Measurements from ENCODE around the gene TARS1. TPM values are rescaled to one million over a fixed set of nuclear protein-coding genes. Genes with fewer than 3 reads are reported as not detected.
"Not testable (repeated sequence)": the region's sequence is repeated elsewhere in the genome, so short reads cannot be mapped to it uniquely, and the experiment has no call there.

TARS1 gene
- total RNA-seq, 2 experiments from 2014 or later: 240 to 248 TPM

DNA sequence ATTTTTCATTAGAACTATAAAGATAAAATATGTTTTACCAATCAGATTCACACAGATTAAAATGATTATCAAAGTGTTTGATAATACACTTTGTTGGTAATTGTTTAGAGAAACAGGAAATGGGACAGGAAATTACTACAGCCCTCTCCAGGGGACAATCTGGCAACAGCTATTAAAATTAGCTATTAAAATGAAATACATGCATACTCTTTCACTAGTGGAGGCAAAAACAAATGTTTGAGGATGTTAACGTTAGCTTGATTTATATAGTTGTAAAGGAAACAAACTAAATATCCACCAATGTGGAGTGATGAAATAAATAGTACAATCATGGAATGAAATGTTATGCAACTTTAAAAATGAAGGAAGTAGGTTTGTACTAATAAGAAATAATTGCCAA lies 53.7 kb downstream of the TARS1 start:
- H3K27me3 Mint-ChIP-seq: no peaks in the 10 kb centered on the region
- CTCF ChIA-PET: no interaction called here
- POLR2A ChIA-PET: no interaction called here
- H3K9me3 Mint-ChIP-seq: no peaks in the 10 kb centered on the region
- no peak overlapping the region for H3K4me3 Mint-ChIP-seq
- DNase-seq: no peak
- H3K36me3 Mint-ChIP-seq: no peaks in the 10 kb centered on the region
- H3K4me1 Mint-ChIP-seq (ENCODE audit: low read depth): peaks cover 2% of the 10 kb centered on the region
- H3K27ac Mint-ChIP-seq: no peak overlapping the region
- intact Hi-C loops (cut with micrococcal nuclease): no loop called here

GRCh38 chr5:33501260-33501659 lies 60.5 kb downstream of the TARS1 start:
- intact Hi-C loops (cut with micrococcal nuclease): no loop called here
- Mint-ChIP-seq H3K4me3 (no peak overlapping the region), H3K27me3 (no peaks in the 10 kb centered on the region), H3K4me1 (ENCODE audit: low read depth) (no peaks in the 10 kb centered on the region), H3K27ac (no peak overlapping the region), H3K36me3 (no peaks in the 10 kb centered on the region), H3K9me3 (no peaks in the 10 kb centered on the region)
- DNase-seq: no peak
- CTCF ChIA-PET: interaction anchor here (1.0 kb wide), 1 partner anchor 197 kb away, joined by 4 read pairs; no protein-coding TSS in a partner anchor
- POLR2A ChIA-PET: no interaction called here

DNA sequence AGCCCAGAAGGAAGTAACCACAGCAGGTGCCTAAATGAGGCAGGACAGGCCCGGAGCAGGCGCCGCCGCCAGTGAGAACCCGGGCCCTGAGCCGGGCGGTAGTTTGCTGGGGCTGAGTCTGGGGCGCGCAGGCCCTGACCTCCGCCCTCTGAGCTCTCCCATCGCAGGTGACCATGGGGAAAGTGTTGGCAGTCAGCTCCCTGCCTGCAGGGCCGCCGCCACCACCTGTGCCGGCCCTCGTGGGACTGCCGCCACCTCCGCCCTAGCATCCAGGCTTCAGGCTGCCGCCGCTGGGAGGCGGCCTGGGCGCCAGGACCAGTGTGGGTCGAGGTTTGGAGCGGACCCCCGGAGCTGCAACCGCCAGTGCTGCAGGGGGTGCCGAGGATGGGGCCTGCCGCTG lies 61.1 kb downstream of the TARS1 start:
- intact Hi-C loops (cut with micrococcal nuclease): no loop called here
- ChIA-PET POLR2A (no interaction called here), CTCF (no interaction called here)
- H3K27ac Mint-ChIP-seq: no peak overlapping the region
- no peaks in the 10 kb centered on the region for H3K36me3 Mint-ChIP-seq
- DNase-seq: no peak
- no peaks in the 10 kb centered on the region for H3K4me1 Mint-ChIP-seq (ENCODE audit: low read depth)
- no peaks in the 10 kb centered on the region for H3K27me3 Mint-ChIP-seq
- no peaks in the 10 kb centered on the region for H3K9me3 Mint-ChIP-seq
- H3K4me3 Mint-ChIP-seq: no peak overlapping the region

DNA sequence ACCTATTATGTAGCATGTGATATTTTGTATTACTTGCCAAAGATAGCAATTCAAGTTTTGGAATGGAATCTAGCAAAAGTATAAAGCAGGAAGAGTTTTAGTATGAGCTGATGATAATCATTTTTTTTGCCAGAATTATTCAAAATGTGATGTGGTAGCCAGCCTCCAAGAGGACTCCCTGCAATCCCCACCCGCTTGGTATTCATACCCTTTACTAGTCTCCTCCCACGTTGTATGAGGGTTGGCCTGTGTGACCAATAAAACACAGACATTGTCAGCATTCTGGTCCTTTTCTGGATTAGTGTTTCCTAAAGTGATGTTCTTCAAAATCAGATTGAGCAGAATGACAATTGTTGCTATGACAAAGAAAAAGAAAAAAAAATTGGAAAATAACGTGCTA lies 63.8 kb downstream of the TARS1 start:
- Mint-ChIP-seq H3K27me3 (no peaks in the 10 kb centered on the region), H3K27ac (no peak overlapping the region), H3K9me3 (no peaks in the 10 kb centered on the region), H3K36me3 (no peaks in the 10 kb centered on the region), H3K4me3 (no peak overlapping the region), H3K4me1 (ENCODE audit: low read depth) (no peaks in the 10 kb centered on the region)
- DNase-seq: no peak
- intact Hi-C loops (cut with micrococcal nuclease): no loop called here
- ChIA-PET CTCF (interaction anchor here (0.9 kb wide), 1 partner anchor 69 kb away, joined by 3 read pairs; no protein-coding TSS in a partner anchor), POLR2A (no interaction called here)

DNA sequence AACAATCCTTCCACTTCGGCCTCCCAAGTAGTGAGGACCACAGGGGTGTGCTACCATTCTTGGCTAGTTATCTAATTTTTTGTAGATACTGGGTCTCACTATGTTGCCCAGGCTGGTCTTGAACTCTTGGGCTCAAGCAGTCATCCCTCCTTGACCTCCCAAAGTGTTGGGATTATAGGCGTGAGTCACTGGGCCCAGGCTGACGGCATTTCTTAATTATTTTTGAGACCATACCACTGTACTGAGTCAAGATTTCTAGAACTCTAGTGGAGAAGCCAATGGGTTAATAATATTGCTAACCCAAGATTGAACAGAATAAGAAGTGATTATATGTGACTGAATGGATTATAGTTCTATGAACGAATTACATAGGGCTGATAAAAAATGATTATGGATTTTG lies 66.7 kb downstream of the TARS1 start:
- Mint-ChIP-seq H3K9me3 (no peaks in the 10 kb centered on the region), H3K36me3 (no peaks in the 10 kb centered on the region), H3K4me3 (no peak overlapping the region), H3K27me3 (no peaks in the 10 kb centered on the region), H3K27ac (no peak overlapping the region), H3K4me1 (ENCODE audit: low read depth) (no peaks in the 10 kb centered on the region)
- CTCF ChIA-PET: no interaction called here
- DNase-seq: no peak
- intact Hi-C loops (cut with micrococcal nuclease): no loop called here
- POLR2A ChIA-PET: no interaction called here

DNA sequence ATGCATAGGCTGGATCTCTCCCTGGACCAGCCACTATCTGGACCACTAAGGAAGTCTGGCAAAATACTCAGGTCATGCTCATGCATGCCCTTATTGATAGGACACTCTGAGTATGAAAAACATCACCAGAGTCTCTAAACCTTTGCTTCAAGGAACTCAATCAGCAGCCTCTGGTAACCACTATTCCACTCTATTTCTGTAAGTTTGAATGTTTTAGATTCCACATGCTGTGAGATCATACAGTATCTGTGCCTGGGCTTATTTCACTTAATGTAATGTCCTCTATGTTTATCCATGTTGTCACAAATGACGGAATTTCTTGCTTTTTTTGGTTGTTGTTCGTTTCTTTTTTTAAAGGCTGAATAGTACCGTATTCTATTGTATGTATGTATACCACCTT lies 68.3 kb downstream of the TARS1 start:
- no peaks in the 10 kb centered on the region for H3K4me1 Mint-ChIP-seq (ENCODE audit: low read depth)
- intact Hi-C loops (cut with micrococcal nuclease): no loop called here
- ChIA-PET POLR2A (no interaction called here), CTCF (no interaction called here)
- no peaks in the 10 kb centered on the region for H3K9me3 Mint-ChIP-seq
- no peak overlapping the region for H3K4me3 Mint-ChIP-seq
- no peak for DNase-seq
- no peaks in the 10 kb centered on the region for H3K27me3 Mint-ChIP-seq
- H3K27ac Mint-ChIP-seq: no peak overlapping the region
- no peaks in the 10 kb centered on the region for H3K36me3 Mint-ChIP-seq

GRCh38 chr5:33513462-33514185 lies 72.9 kb downstream of the TARS1 start:
- no peak for DNase-seq
- Mint-ChIP-seq H3K4me1 (ENCODE audit: low read depth) (no peaks in the 10 kb centered on the region), H3K4me3 (no peak overlapping the region), H3K27ac (no peak overlapping the region), H3K36me3 (no peaks in the 10 kb centered on the region), H3K27me3 (no peaks in the 10 kb centered on the region), H3K9me3 (peaks cover 4% of the 10 kb centered on the region)
- CTCF ChIA-PET: no interaction called here
- POLR2A ChIA-PET: no interaction called here
- intact Hi-C loops (cut with micrococcal nuclease): no loop called here

DNA sequence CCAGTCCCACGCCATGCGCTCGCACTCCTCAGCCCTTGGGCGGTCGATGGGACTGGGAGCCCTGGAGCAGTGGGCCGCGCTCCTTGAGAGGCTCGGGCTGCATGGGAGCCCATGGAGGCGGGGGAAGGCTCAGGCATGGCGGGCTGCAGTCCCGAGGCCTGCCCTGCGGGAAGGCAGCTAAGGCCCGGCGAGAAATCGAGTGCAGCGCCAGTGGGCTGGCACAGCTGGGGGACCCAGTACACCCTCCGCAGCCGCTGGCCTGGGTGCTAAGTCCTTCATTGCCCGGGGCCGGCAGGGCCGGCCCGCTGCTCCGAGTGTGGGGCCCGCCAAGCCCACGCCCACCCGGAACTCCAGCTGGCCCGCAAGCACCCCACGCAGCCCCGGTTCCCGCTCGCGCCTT lies 74.6 kb downstream of the TARS1 start:
- H3K9me3 Mint-ChIP-seq; H3K4me3 Mint-ChIP-seq; H3K36me3 Mint-ChIP-seq; DNase-seq; H3K27me3 Mint-ChIP-seq; intact Hi-C loops (cut with micrococcal nuclease); H3K27ac Mint-ChIP-seq; CTCF ChIA-PET; H3K4me1 Mint-ChIP-seq (ENCODE audit: low read depth): not testable (repeated sequence)
- POLR2A ChIA-PET: interaction anchor here (0.7 kb wide), 1 partner anchor 687 kb away, joined by 3 read pairs; no protein-coding TSS in a partner anchor

GRCh38 chr5:33516421-33516820 lies 75.7 kb downstream of the TARS1 start:
- intact Hi-C loops (cut with micrococcal nuclease): no loop called here
- Mint-ChIP-seq H3K36me3 (no peaks in the 10 kb centered on the region), H3K4me3 (no peak overlapping the region), H3K27me3 (peaks cover 4% of the 10 kb centered on the region), H3K9me3 (peaks cover 8% of the 10 kb centered on the region), H3K4me1 (ENCODE audit: low read depth) (no peaks in the 10 kb centered on the region), H3K27ac (no peak overlapping the region)
- ChIA-PET POLR2A (no interaction called here), CTCF (no interaction called here)
- DNase-seq: no peak
